Adrenal gland (tissue), 5 donors: ENCODE data around the gene TMEM191C.
"Not testable (repeated sequence)": the region's sequence is repeated elsewhere in the genome, so short reads cannot be mapped to it uniquely, and the experiment has no call there.

Experiments
- POLR2A ChIP-seq, 2 donors: fragments of 450-650 bp; IDR thresholded peaks; one replicate each; pipeline ENCODE4 v1.6.1; 2017; ENCODE audit warnings: antibody characterized with exemption in 2 of 2, mild to moderate bottlenecking in 2 of 2, moderate library complexity in 1 of 2
- TF ChIP-seq, protein P1 (sequence below), 6 experiments: fragments of 450-650 bp in 4 of 6; fragments of 200-600 bp in 2 of 6; sonication (generic) in 1 of 6; IDR thresholded peaks; 1 replicate in 5 of 6; 2 replicates in 1 of 6; pipeline versions ENCODE4 v1.5.1 to v1.8.0; 2016 to 2021; ENCODE audit warnings: antibody characterized with exemption in 6 of 6, mild to moderate bottlenecking in 2 of 6, moderate library complexity in 1 of 6
- donor health status: DM: no; HTN: no; CAD: no.

DNA sequence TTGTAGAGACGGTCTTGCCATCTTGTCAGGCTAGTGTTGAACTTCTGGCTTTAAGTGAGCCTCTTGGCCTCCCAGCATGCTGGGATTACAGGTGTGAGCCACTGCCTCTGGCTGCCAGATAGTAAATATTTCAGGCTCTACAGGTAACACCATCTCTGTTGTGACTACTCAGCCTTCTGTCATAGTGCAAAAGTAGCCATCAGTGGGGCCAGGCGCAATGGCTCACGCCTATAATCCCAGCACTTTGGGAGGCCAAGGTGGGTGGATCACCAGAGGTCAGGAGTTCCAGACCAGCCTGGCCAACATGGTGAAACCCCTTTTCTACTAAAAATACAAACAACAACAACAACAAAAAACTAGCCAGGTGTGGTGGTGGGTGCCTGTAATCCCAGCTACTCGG is 14.5 kb upstream of the TMEM191C start:
- TF ChIP-seq, protein P1, sequence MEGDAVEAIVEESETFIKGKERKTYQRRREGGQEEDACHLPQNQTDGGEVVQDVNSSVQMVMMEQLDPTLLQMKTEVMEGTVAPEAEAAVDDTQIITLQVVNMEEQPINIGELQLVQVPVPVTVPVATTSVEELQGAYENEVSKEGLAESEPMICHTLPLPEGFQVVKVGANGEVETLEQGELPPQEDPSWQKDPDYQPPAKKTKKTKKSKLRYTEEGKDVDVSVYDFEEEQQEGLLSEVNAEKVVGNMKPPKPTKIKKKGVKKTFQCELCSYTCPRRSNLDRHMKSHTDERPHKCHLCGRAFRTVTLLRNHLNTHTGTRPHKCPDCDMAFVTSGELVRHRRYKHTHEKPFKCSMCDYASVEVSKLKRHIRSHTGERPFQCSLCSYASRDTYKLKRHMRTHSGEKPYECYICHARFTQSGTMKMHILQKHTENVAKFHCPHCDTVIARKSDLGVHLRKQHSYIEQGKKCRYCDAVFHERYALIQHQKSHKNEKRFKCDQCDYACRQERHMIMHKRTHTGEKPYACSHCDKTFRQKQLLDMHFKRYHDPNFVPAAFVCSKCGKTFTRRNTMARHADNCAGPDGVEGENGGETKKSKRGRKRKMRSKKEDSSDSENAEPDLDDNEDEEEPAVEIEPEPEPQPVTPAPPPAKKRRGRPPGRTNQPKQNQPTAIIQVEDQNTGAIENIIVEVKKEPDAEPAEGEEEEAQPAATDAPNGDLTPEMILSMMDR (IDR thresholded peaks at IDR 0.05), result not testable (repeated sequence)
- not testable (repeated sequence) for TF ChIP-seq POLR2A (IDR thresholded peaks at IDR 0.05)
